ENCODE data around the gene C1QTNF1.

- no peak for TF ChIP-seq CTCF (IDR thresholded peaks at IDR 0.05)
- TF ChIP-seq POLR2AphosphoS5 (IDR thresholded peaks at IDR 0.05), result no peak
Observed at GRCh38 chr17:79033046-79033616, 9.2 kb downstream of the C1QTNF1 start.

All from suprapubic skin (tissue), 3 donors.